Measurements from ENCODE around the gene WIPI1. TPM values are rescaled to one million over a fixed set of nuclear protein-coding genes. Genes with fewer than 3 reads are reported as not detected.

Gene WIPI1
- total RNA-seq, 4 donors from 2014 or later = 62.6 to 313 (median 97.1) TPM

GRCh38 chr17:68397108-68397536, 60.2 kb downstream of the WIPI1 start:
- H3K4me3 ChIP-seq = no peak overlapping the region
- no peaks in the 10 kb centered on the region for H3K9me3 ChIP-seq
- H3K36me3 ChIP-seq = no peaks in the 10 kb centered on the region
- in situ Hi-C loops (cut with MboI; ENCODE audit: low pct_ligation_motif_present in 1 of 4, low pct_unique_long_range_greater_than_20kb in 1 of 4, low sequenced_read_pairs in 3 of 4) (no loop called here), intact Hi-C loops (cut with DNase I; ENCODE audit: low total_unique reads) (no loop called here)
- no peak overlapping the region for H3K27ac ChIP-seq
- no peaks in the 10 kb centered on the region for H3K27me3 ChIP-seq
- H3K4me1 ChIP-seq = peaks cover 0 to 7% (median 0%) of the 10 kb centered on the region in 4 donors
- WGBS, 2 donors (ENCODE audit: low coverage in 1 of 2) = 78% methylated on average over 7 of the region's 7 CpGs; no CpG with 5 or more reads in 1 of the 2 donors
- DNase-seq = no peak
- TF ChIP-seq CTCF (IDR thresholded peaks at IDR 0.05) (no peak), EP300 (IDR thresholded peaks at IDR 0.05; ENCODE audit: low read depth) (no peak), POLR2AphosphoS5 (IDR thresholded peaks at IDR 0.05) (no peak), POLR2A (IDR thresholded peaks at IDR 0.05) (no peak)

- in situ Hi-C loops (cut with MboI; ENCODE audit: low pct_ligation_motif_present in 1 of 4, low pct_unique_long_range_greater_than_20kb in 1 of 4, low sequenced_read_pairs in 3 of 4) = no loop called here
- no peak overlapping the region for H3K27ac ChIP-seq
Observed at GRCh38 chr17:68396226-68397107, 60.8 kb downstream of the WIPI1 start.

GRCh38 chr17:68394608-68395331, 62.5 kb downstream of the WIPI1 start:
- TF ChIP-seq EP300 (IDR thresholded peaks at IDR 0.05; ENCODE audit: low read depth) (no peak), POLR2AphosphoS5 (IDR thresholded peaks at IDR 0.05) (no peak), CTCF (IDR thresholded peaks at IDR 0.05) (no peak), POLR2A (IDR thresholded peaks at IDR 0.05) (no peak)
- DNase-seq = no peak
- H3K4me1 ChIP-seq = peaks cover 0 to 7% (median 0%) of the 10 kb centered on the region in 4 donors
- H3K27me3 ChIP-seq = no peaks in the 10 kb centered on the region
- H3K36me3 ChIP-seq = no peaks in the 10 kb centered on the region
- H3K9me3 ChIP-seq = no peaks in the 10 kb centered on the region
- whole genome bisulfite sequencing, 2 donors (ENCODE audit: low coverage in 1 of 2) = 79 to 86% methylated on average over 2 to 12 of the region's 12 CpGs
- H3K27ac ChIP-seq = no peak overlapping the region
- H3K4me3 ChIP-seq = no peak overlapping the region
- in situ Hi-C loops (cut with MboI; ENCODE audit: low pct_ligation_motif_present in 1 of 4, low pct_unique_long_range_greater_than_20kb in 1 of 4, low sequenced_read_pairs in 3 of 4) (no loop called here), intact Hi-C loops (cut with DNase I; ENCODE audit: low total_unique reads) (no loop called here)

More at GRCh38 chr17:68396226-68397107, 60.8 kb downstream of the WIPI1 start:
- no peaks in the 10 kb centered on the region for H3K36me3 ChIP-seq
- no peaks in the 10 kb centered on the region for H3K9me3 ChIP-seq
- H3K27me3 ChIP-seq = no peaks in the 10 kb centered on the region
- peaks cover 0 to 7% (median 0%) of the 10 kb centered on the region in 4 donors for H3K4me1 ChIP-seq
- intact Hi-C loops (cut with DNase I; ENCODE audit: low total_unique reads) = no loop called here
- no peak for TF ChIP-seq CTCF (IDR thresholded peaks at IDR 0.05)
- no peak for TF ChIP-seq POLR2AphosphoS5 (IDR thresholded peaks at IDR 0.05)
- no peak for TF ChIP-seq EP300 (IDR thresholded peaks at IDR 0.05; ENCODE audit: low read depth)
- TF ChIP-seq POLR2A (IDR thresholded peaks at IDR 0.05) = no peak
- no peak overlapping the region for H3K4me3 ChIP-seq
- no peak for DNase-seq
- 77 to 79% methylated on average over 3 to 10 of the region's 10 CpGs for WGBS, 2 donors (ENCODE audit: low coverage in 1 of 2)

GRCh38 chr17:68391561-68392268, 65.6 kb downstream of the WIPI1 start:
- TF ChIP-seq POLR2A (IDR thresholded peaks at IDR 0.05) = no peak
- no peak for TF ChIP-seq POLR2AphosphoS5 (IDR thresholded peaks at IDR 0.05)
- TF ChIP-seq CTCF (IDR thresholded peaks at IDR 0.05) = no peak
- no peak for TF ChIP-seq EP300 (IDR thresholded peaks at IDR 0.05; ENCODE audit: low read depth)
- no peaks in the 10 kb centered on the region for H3K27me3 ChIP-seq
- DNase-seq = no peak
- H3K36me3 ChIP-seq = no peaks in the 10 kb centered on the region
- in situ Hi-C loops (cut with MboI; ENCODE audit: low pct_ligation_motif_present in 1 of 4, low pct_unique_long_range_greater_than_20kb in 1 of 4, low sequenced_read_pairs in 3 of 4) = no loop called here
- 84 to 100% methylated on average over 1 to 16 of the region's 16 CpGs for WGBS, 2 donors (ENCODE audit: low coverage in 1 of 2)
- no peaks in the 10 kb centered on the region for H3K4me1 ChIP-seq
- H3K27ac ChIP-seq = no peak overlapping the region
- intact Hi-C loops (cut with DNase I; ENCODE audit: low total_unique reads) = no loop called here
- H3K9me3 ChIP-seq = no peaks in the 10 kb centered on the region
- H3K4me3 ChIP-seq = no peak overlapping the region
